ENCODE data around the gene MISP. TPM values are rescaled to one million over a fixed set of nuclear protein-coding genes. Genes with fewer than 3 reads are reported as not detected.

Gene MISP
- total and polyA plus RNA-seq, 2 of the 13 experiments (the other 11 are each of a cell fraction or from before 2014, with no cell fraction given), result 0.67 to 1.3 TPM

DNA sequence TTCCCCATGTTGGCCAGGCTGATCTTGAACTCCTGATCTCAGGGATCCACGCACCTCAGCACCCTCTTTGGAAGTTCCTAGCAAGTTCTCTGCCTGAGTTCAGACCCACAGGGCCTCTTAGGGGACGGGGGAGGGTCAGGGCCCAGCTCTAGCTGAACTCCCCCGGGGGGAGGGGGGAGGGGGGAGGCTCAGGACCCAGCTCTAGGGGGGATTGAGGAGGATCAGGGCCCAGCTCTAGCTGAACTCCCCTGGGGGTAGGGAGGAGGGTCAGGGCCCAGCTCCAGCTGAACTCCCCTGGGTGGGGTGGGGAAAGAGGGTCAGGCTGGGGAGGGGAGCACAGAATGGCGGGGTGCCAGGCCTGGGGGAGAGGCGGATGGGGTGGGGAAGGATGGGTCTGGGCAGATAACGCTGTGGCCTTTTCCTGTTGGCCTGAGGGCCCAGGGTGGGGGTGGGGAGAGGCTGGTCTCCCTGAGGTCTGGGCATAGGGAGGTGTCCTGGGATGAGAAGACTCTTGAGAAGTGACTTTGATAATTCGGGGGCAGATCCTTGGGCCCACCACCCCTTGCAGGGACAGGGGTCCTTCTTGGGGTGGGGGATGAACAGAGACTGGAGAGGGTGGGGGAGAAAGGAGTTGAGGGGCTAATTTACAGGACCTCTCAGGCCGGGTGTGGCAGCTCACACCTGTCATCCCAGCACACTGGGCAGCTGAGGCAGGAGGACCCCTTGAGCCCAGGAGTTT is 40.8 kb downstream of the MISP start (continued):
- TF ChIP-seq, protein P1, sequence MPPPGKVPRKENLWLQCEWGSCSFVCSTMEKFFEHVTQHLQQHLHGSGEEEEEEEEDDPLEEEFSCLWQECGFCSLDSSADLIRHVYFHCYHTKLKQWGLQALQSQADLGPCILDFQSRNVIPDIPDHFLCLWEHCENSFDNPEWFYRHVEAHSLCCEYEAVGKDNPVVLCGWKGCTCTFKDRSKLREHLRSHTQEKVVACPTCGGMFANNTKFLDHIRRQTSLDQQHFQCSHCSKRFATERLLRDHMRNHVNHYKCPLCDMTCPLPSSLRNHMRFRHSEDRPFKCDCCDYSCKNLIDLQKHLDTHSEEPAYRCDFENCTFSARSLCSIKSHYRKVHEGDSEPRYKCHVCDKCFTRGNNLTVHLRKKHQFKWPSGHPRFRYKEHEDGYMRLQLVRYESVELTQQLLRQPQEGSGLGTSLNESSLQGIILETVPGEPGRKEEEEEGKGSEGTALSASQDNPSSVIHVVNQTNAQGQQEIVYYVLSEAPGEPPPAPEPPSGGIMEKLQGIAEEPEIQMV (CRISPR knock-in tag; IDR thresholded peaks at IDR 0.05; ENCODE audit: low read depth), result no peak
- TF ChIP-seq ZNF296 (CRISPR knock-in tag; conservative IDR thresholded peaks at IDR 0.05) (no peak), KDM5B (CRISPR knock-in tag; IDR thresholded peaks at IDR 0.05; ENCODE audit: borderline replicate concordance) (no peak), ATM (IDR thresholded peaks at IDR 0.05; ENCODE audit: borderline replicate concordance) (no peak), JUN (CRISPR knock-in tag; IDR thresholded peaks at IDR 0.05) (no peak)
- TF ChIP-seq, protein P2, sequence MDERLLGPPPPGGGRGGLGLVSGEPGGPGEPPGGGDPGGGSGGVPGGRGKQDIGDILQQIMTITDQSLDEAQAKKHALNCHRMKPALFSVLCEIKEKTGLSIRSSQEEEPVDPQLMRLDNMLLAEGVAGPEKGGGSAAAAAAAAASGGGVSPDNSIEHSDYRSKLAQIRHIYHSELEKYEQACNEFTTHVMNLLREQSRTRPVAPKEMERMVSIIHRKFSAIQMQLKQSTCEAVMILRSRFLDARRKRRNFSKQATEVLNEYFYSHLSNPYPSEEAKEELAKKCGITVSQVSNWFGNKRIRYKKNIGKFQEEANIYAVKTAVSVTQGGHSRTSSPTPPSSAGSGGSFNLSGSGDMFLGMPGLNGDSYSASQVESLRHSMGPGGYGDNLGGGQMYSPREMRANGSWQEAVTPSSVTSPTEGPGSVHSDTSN (CRISPR knock-in tag; IDR thresholded peaks at IDR 0.05), result no peak

DNA sequence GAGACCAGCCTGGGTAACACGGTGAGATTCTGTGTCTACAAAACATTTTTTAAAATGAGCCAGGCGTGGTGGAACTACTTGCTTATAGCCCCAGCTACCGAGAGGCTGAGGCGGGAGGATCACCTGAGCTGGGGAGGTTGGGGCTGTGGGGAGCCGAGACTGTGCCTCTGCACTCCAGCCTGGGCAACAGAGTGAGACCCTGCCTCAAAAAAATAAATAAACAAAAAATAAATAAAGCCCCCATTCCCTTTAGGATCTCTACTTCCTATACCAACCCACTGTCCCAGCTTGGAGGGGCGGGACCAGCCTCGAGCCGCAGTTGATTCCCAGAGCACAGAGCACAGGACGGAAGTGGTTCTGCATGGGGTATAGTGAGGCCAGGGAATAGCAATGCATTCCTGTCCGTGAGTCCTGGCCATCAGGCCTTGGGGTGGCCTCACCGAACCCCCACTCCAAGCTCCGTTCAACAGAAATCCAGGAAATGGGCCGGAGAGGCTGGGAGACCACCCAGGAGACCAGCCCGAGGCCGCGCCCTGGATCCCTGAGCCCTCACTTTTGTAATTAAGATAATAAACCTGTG is 41.5 kb downstream of the MISP start:
- Histone ChIP-seq H3K27me3 (ENCODE audit: control insufficient read depth in 1 of 2, insufficient read depth in 2 of 2, low read length in 2 of 2) (no peaks in the 10 kb centered on the region), H4K20me1 (ENCODE audit: insufficient read depth, low read length) (no peaks in the 10 kb centered on the region), H3K9me3 (ENCODE audit: low read length) (no peaks in the 10 kb centered on the region), H3K36me3 (replicated peaks in 1 of 2; ENCODE audit: control insufficient read depth in 1 of 2, insufficient read depth in 2 of 2, low read length in 2 of 2) (no peaks in the 10 kb centered on the region), H3K4me3 (replicated peaks in 1 of 3; ENCODE audit: insufficient read depth in 1 of 3, low read depth in 2 of 3, low read length in 3 of 3) (peak overlapping the region in 1 of 3 experiments; percentile 38; a peak in 1 of 6 replicates), H3K79me2 (ENCODE audit: insufficient read depth, low read length) (no peaks in the 10 kb centered on the region), H2AFZ (ENCODE audit: low read length) (no peak overlapping the region), H3K9ac (ENCODE audit: insufficient read depth, low read depth, low read length) (peak overlapping the region; percentile 10; the same call in 1 of the 2 replicates), H3K4me1 (ENCODE audit: insufficient read depth, low read length) (peaks cover 77% of the 10 kb centered on the region), H3K27ac (ENCODE audit: extremely low read length, insufficient read depth, low read length) (no peak overlapping the region), H3K4me2 (ENCODE audit: low read depth, low read length) (peak overlapping the region; percentile 43)
- CTCF ChIA-PET (ENCODE audit: low intra/inter-chr PET ratio, low total read pairs), result no interaction called here
- POLR2A ChIA-PET, result interaction anchor here (1.1 kb wide), 1 partner anchor 9 kb away, joined by 4 read pairs; no protein-coding TSS in a partner anchor
- intact Hi-C loops (cut with micrococcal nuclease; ENCODE audit: unreplicated experiment), result no loop called here
- FAIRE-seq (no peak), ATAC-seq (no peak), DNase-seq (ENCODE audit: low spot score) (no peak)
- in situ Hi-C loops (cut with HindIII; ENCODE audit: extremely low pct_ligation_motif_present, low pct_unique_long_range_greater_than_20kb), result no loop called here
- 36% methylated on average over 9 of the region's 16 CpGs for WGBS (ENCODE audit: low lambda C conversion rate)
- no TSS peak for BruUV-seq (replicated peaks)
- TF ChIP-seq, protein P3, sequence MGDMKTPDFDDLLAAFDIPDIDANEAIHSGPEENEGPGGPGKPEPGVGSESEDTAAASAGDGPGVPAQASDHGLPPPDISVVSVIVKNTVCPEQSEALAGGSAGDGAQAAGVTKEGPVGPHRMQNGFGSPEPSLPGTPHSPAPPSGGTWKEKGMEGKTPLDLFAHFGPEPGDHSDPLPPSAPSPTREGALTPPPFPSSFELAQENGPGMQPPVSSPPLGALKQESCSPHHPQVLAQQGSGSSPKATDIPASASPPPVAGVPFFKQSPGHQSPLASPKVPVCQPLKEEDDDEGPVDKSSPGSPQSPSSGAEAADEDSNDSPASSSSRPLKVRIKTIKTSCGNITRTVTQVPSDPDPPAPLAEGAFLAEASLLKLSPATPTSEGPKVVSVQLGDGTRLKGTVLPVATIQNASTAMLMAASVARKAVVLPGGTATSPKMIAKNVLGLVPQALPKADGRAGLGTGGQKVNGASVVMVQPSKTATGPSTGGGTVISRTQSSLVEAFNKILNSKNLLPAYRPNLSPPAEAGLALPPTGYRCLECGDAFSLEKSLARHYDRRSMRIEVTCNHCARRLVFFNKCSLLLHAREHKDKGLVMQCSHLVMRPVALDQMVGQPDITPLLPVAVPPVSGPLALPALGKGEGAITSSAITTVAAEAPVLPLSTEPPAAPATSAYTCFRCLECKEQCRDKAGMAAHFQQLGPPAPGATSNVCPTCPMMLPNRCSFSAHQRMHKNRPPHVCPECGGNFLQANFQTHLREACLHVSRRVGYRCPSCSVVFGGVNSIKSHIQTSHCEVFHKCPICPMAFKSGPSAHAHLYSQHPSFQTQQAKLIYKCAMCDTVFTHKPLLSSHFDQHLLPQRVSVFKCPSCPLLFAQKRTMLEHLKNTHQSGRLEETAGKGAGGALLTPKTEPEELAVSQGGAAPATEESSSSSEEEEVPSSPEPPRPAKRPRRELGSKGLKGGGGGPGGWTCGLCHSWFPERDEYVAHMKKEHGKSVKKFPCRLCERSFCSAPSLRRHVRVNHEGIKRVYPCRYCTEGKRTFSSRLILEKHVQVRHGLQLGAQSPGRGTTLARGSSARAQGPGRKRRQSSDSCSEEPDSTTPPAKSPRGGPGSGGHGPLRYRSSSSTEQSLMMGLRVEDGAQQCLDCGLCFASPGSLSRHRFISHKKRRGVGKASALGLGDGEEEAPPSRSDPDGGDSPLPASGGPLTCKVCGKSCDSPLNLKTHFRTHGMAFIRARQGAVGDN (CRISPR knock-in tag; IDR thresholded peaks at IDR 0.05), result peak; percentile 36
- TF ChIP-seq ZNF121 (CRISPR knock-in tag; IDR thresholded peaks at IDR 0.05), result 0 out of 2 replicates have a peak, but pooled peaks have one; percentile 31
- TF ChIP-seq GABPA (IDR thresholded peaks at IDR 0.05; ENCODE audit: low read depth, low read length), result no peak
- TF ChIP-seq GABPA (CRISPR knock-in tag; IDR thresholded peaks at IDR 0.05; ENCODE audit: low read depth), result peak; percentile 32; the same call in 1 of the 2 replicates
- no peak for TF ChIP-seq TOE1 (CRISPR knock-in tag; IDR thresholded peaks at IDR 0.05)
- 0 out of 2 replicates have a peak, but pooled peaks have one; percentile 24 for TF ChIP-seq ZBTB7B (CRISPR knock-in tag; IDR thresholded peaks at IDR 0.05)
- peak; percentile 21; the same call in 1 of the 2 replicates for TF ChIP-seq ETV5 (CRISPR knock-in tag; IDR thresholded peaks at IDR 0.05; ENCODE audit: borderline replicate concordance)

All from HepG2 (cell line).